A549 (cell line): ENCODE results near the gene HECTD3. TPM values are rescaled to one million over a fixed set of nuclear protein-coding genes. Genes with fewer than 3 reads are reported as not detected.
"Not testable (repeated sequence)": the region's sequence is repeated elsewhere in the genome, so short reads cannot be mapped to it uniquely, and the experiment has no call there.

Experiments used
- ATAC-seq, 2 experiments: fragments of 200-7000 bp in 1 of 2; fragments of >200 bp in 1 of 2; cut with Nextera tagmentation in 1 of 2; cut with Tn5 transposase in 1 of 2; 3 replicates each; pipeline versions ENCODE4 v1.8.0 to v1.9.1; 2018 to 2020; ENCODE audit warnings: mild to moderate bottlenecking in 1 of 2, moderate library complexity in 1 of 2
- CTCF ChIA-PET: fragments of 300-600 bp; sonication (Branson Sonifier 250); formaldehyde crosslinking; extraction: SDS; loops from one replicate; lab custom pipeline; 2021; ENCODE audit warnings: antibody characterized with exemption, inconsistent platforms; lab: Yijun Ruan, JAX
- POLR2A ChIA-PET: fragments of 350-600 bp; formaldehyde crosslinking; extraction: SDS; loops from one replicate; lab custom pipeline; 2021; ENCODE audit warnings: antibody characterized with exemption, inconsistent platforms; lab: Yijun Ruan, JAX
- DNase-seq, 2 experiments: peaks; one replicate each; pipeline versions ENCODE4 v3.0.0 to v3.0.0-alpha.2; 2011 to 2016; ENCODE audit warnings: low read depth in 1 of 2, low spot score in 1 of 2
- FAIRE-seq: peaks from 2 replicates; lab custom pipeline; 2011; peaks lifted over from hg19 to GRCh38; lab: Jason Lieb, UNC
- H3K27ac ChIP-seq, 2 experiments: fragments of >200 bp; sonication (Bioruptor Twin); formaldehyde crosslinking; 3 replicates each; pipeline ENCODE4 v1.5.1; 2016 to 2017
- H3K4me1 ChIP-seq: fragments of >200 bp; sonication (Bioruptor Twin); formaldehyde crosslinking; 3 replicates; pipeline ENCODE4 v1.6.1; 2016
- H3K4me2 ChIP-seq: fragments of >200 bp; sonication (Bioruptor Twin); formaldehyde crosslinking; 3 replicates; pipeline ENCODE4 v1.6.1; 2016
- H3K4me3 ChIP-seq: fragments of >200 bp; sonication (Bioruptor Twin); formaldehyde crosslinking; 3 replicates; pipeline ENCODE4 v1.5.1; 2016
- H3K9me3 ChIP-seq: fragments of >200 bp; sonication (Bioruptor Twin); formaldehyde crosslinking; 3 replicates; pipeline ENCODE4 v1.6.1; 2016
- CTCF ChIP-seq: fragments of >200 bp; sonication (Bioruptor Twin); formaldehyde crosslinking; IDR thresholded peaks from 3 replicates; pipeline ENCODE4 v1.5.1; 2016
- E2F6 ChIP-seq: IDR thresholded peaks from 2 replicates; pipeline ENCODE4 v1.6.1; 2012; ENCODE audit warnings: low read depth, borderline replicate concordance
- EHMT2 ChIP-seq: fragments of 200-600 bp; sonication (generic); IDR thresholded peaks from 2 replicates; pipeline ENCODE4 v1.6.1; 2016; ENCODE audit warnings: antibody characterized with exemption, low read depth, mild to moderate bottlenecking, moderate library complexity
- ESRRA ChIP-seq: fragments of 150-350 bp; IDR thresholded peaks from 2 replicates; pipeline ENCODE4 v1.6.1; 2014; ENCODE audit warnings: mild to moderate bottlenecking, low read length, borderline replicate concordance
- HES2 ChIP-seq: fragments of >200 bp; sonication (Bioruptor Twin); formaldehyde crosslinking; IDR thresholded peaks from 2 replicates; pipeline ENCODE4 v1.6.1; 2016
- HMGXB4 ChIP-seq: fragments of 250-450 bp; sonication (Bioruptor Pico); IDR thresholded peaks from 2 replicates; pipeline ENCODE4 v1.5.0; 2021; ENCODE audit warnings: mild to moderate bottlenecking, moderate library complexity, borderline replicate concordance
- MAFK ChIP-seq: fragments of 450-650 bp; IDR thresholded peaks from 2 replicates; pipeline ENCODE4 v1.6.1; 2014; ENCODE audit not compliant: partially characterized antibody
- REST ChIP-seq: fragments of 200-600 bp; sonication (generic); IDR thresholded peaks from 2 replicates; pipeline ENCODE4 v1.6.1; 2016; ENCODE audit warnings: antibody characterized with exemption, mild to moderate bottlenecking, moderate library complexity
- SMC3 ChIP-seq: fragments of >200 bp; sonication (Bioruptor Twin); formaldehyde crosslinking; IDR thresholded peaks from 3 replicates; pipeline ENCODE4 v1.6.1; 2018; ENCODE audit warnings: inconsistent platforms
- TFCP2L1 ChIP-seq: fragments of 250-450 bp; sonication (Bioruptor Pico); IDR thresholded peaks from 2 replicates; pipeline ENCODE4 v1.5.0; 2021; ENCODE audit warnings: mild to moderate bottlenecking
- WGBS: methylation state at CpG from one replicate; pipeline ENCODE4 v1.1.6; 2017; ENCODE audit errors: missing lambda C conversion rate; 5-methylcytosine and 5-hydroxymethylcytosine counted together
- polyA plus RNA-seq, 4 experiments: library from polyadenylated mRNA; depleted of rRNA in 3 of 4; stranded (reverse); fragments of >200 nt; fragmentation: RNase III in 1 of 4; extraction: RNeasy Plus Mini Kit Qiagen cat#74134 plus additional on column Dnase treatment in 1 of 4; gene quantifications; 2 replicates in 3 of 4; 3 replicates in 1 of 4; pipeline ENCODE4 v1.2.3, GENCODE V29; 2011 to 2017

Gene HECTD3
- polyA plus RNA-seq, 2 of the 4 experiments (the other 2 are of a cell fraction): 19.6 to 24.2 TPM

- ChIA-PET CTCF (interaction anchor here (0.9 to 1.3 kb wide), 5 partner anchors 25 to 531 kb away, joined by 3 to 5 read pairs (median 3); no protein-coding TSS in a partner anchor), POLR2A (interaction anchor here (0.7 to 2.0 kb wide), 4 partner anchors 26 to 317 kb away, joined by 3 to 9 read pairs (median 4); partner anchors contain the start of genes HECTD3, PLK3 and UROD)
- Histone ChIP-seq H3K27ac (peak overlapping the region; percentile 81 to 92), H3K4me1 (peaks cover 8% of the 10 kb centered on the region; the same call in 2 of the 3 replicates), H3K4me2 (peak overlapping the region; percentile 93), H3K9me3 (no peaks in the 10 kb centered on the region), H3K4me3 (peak overlapping the region; percentile 74)
- ATAC-seq: peak; percentile 27 to 33; a peak in 3 of 6 replicates
- no peak for FAIRE-seq
- TF ChIP-seq SMC3 (no peak), E2F6 (no peak), REST (no peak), ESRRA (no peak), HES2 (no peak), CTCF (no peak), MAFK (no peak)
- no peak for DNase-seq
- WGBS: 7% methylated on average over 18 of the region's 19 CpGs
Observed at GRCh38 chr1:44985747-44986359, 25.3 kb downstream of the HECTD3 start.

- H3K4me1 ChIP-seq, POLR2A ChIA-PET, CTCF ChIA-PET, FAIRE-seq, H3K4me2 ChIP-seq, ATAC-seq, H3K27ac ChIP-seq, H3K4me3 ChIP-seq, DNase-seq, H3K9me3 ChIP-seq: not testable (repeated sequence)
- WGBS: 72% methylated on average over 4 of the region's 4 CpGs
Observed at GRCh38 chr1:44977372-44977771, 33.8 kb downstream of the HECTD3 start.

GRCh38 chr1:44976252-44976651 is 34.9 kb downstream of the HECTD3 start:
- no peak overlapping the region for H3K4me2 ChIP-seq
- 86% methylated on average over 2 of the region's 2 CpGs for WGBS
- no peak overlapping the region for H3K27ac ChIP-seq
- TF ChIP-seq TFCP2L1 (no peak), HMGXB4 (no peak), EHMT2 (no peak)
- DNase-seq: no peak
- ChIA-PET POLR2A (no interaction called here), CTCF (interaction anchor here (0.5 kb wide), 1 partner anchor 379 kb away, joined by 3 read pairs; no protein-coding TSS in a partner anchor)
- no peaks in the 10 kb centered on the region for H3K9me3 ChIP-seq
- no peak overlapping the region for H3K4me3 ChIP-seq
- no peak for ATAC-seq
- no peaks in the 10 kb centered on the region for H3K4me1 ChIP-seq
- FAIRE-seq: no peak
